Stimulated activated memory B cell treated with anti-CD40 and anti-IgM and Interleukin-4, amounts not matched to agents 10 μg/mL and 1 μg/mL and 100 μg/mL, for 72 hours (primary cell): ENCODE data around the gene NCL.

Experiments used
- ATAC-seq: fragments of 150-1000 bp; cut with Tn5 transposase; 2 replicates; pipeline ENCODE4 v1.10.0; 2021
- H3K27ac Mint-ChIP-seq: one replicate; pipeline ENCODE4 v1.8.0; 2022; ENCODE audit warnings: mild to moderate bottlenecking, mixed read lengths
- H3K27me3 Mint-ChIP-seq: one replicate; pipeline ENCODE4 v1.8.0; 2022; ENCODE audit warnings: mixed read lengths
- H3K36me3 Mint-ChIP-seq: one replicate; pipeline ENCODE4 v1.8.0; 2022; ENCODE audit warnings: mixed read lengths
- H3K4me1 Mint-ChIP-seq: one replicate; pipeline ENCODE4 v1.8.0; 2022; ENCODE audit warnings: mixed read lengths
- H3K4me3 Mint-ChIP-seq: one replicate; pipeline ENCODE4 v1.8.0; 2022; ENCODE audit warnings: mild to moderate bottlenecking, moderate library complexity, mixed read lengths
- H3K9me3 Mint-ChIP-seq: one replicate; pipeline ENCODE4 v1.8.0; 2022; ENCODE audit warnings: mixed read lengths

The NCL gene

DNA sequence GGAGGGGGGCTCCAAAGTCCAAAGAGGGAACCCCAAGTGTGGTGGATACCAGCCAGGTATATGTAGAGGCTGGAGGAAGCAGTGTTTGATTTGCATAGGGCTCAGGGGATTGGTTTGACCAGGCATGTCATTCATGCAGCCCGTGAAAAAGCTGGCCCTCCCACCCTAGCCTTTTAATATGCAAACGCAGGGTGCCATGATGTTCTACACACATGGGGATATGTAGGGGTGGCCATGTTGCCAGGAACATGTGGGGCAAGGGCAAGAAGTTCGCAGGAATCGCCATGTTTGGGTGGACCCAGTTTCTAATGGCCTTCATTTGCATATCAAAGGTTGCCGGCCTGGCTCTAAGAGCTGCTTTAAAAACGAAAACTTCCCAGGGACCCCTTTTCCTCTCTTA lies 35.1 kb downstream of the NCL start:
- peaks cover 9% of the 10 kb centered on the region for H3K27me3 Mint-ChIP-seq
- H3K27ac Mint-ChIP-seq: no peak overlapping the region
- H3K36me3 Mint-ChIP-seq: peaks cover 14% of the 10 kb centered on the region
- H3K4me1 Mint-ChIP-seq: no peaks in the 10 kb centered on the region
- no peak overlapping the region for H3K4me3 Mint-ChIP-seq
- ATAC-seq: no peak
- H3K9me3 Mint-ChIP-seq: peaks cover 16% of the 10 kb centered on the region

DNA sequence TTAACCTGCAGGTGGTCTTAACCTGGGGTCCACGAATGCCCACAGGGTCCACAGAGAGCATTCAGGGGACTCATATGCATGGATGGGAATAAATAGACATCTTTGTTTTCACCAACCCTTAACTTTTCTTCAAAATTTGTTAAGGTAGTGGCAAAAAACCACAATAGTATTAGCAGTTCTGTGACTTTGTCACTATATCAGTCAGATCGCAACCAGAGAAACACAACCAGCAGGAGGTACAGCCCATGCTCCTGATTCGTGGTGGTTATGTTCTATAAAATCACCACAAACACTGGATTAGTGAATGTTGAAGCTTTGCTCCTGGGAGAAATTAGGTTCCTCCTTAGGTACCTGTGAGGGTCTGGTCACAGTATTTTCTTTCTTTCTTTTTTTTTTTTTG lies 37.2 kb downstream of the NCL start:
- H3K4me3 Mint-ChIP-seq: no peak overlapping the region
- H3K9me3 Mint-ChIP-seq: peaks cover 16% of the 10 kb centered on the region
- H3K36me3 Mint-ChIP-seq: peaks cover 14% of the 10 kb centered on the region

DNA sequence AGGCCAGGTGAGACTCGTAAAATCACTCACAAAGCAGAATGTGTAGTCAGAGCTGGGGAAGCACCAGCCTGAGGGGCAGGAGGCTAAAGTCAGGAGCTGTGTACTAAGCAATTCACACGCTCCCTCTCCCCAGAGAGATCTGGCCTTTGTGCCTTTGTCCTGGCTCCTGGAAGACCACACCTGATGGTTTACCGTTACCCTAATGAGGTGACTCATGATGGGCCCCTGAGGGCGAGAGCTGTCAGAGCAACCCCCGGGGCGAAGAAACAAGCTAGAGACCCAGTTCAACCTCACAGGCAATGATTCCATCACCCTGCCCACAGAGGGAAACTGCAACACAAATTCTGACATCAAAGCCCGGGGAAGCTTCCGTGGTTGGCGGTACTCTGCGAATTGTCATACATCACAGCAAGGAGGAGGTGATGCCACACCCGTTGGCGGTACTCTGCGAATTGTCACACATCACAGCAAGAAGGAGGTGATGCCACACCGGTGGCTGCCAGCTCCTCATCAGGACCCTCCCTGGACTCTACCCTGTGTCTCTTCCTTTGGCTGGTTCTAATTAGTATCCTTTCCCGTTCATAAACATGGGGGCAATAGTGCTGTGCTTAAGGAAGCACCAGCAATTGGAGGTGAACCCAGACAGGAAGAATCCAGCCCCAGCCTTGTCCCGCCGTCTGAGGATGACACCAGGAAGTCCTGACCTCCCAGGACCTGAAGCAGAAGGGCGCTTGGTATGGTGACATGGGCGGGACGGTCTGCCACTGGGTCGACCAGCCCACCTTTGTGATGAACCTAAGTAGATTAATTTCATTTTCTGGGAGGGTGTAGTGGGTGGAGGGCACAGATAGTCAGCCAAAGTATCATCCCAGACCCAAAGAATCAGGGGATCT lies 38.2 kb downstream of the NCL start:
- Mint-ChIP-seq H3K27me3 (no peaks in the 10 kb centered on the region), H3K36me3 (peaks cover 3% of the 10 kb centered on the region), H3K4me3 (no peak overlapping the region), H3K9me3 (peaks cover 7% of the 10 kb centered on the region), H3K4me1 (no peaks in the 10 kb centered on the region), H3K27ac (no peak overlapping the region)
- ATAC-seq: no peak

More for the DNA sequence above, 37.2 kb downstream of the NCL start:
- Mint-ChIP-seq H3K27ac (no peak overlapping the region), H3K4me1 (no peaks in the 10 kb centered on the region), H3K27me3 (peaks cover 8% of the 10 kb centered on the region)
- ATAC-seq: no peak

DNA sequence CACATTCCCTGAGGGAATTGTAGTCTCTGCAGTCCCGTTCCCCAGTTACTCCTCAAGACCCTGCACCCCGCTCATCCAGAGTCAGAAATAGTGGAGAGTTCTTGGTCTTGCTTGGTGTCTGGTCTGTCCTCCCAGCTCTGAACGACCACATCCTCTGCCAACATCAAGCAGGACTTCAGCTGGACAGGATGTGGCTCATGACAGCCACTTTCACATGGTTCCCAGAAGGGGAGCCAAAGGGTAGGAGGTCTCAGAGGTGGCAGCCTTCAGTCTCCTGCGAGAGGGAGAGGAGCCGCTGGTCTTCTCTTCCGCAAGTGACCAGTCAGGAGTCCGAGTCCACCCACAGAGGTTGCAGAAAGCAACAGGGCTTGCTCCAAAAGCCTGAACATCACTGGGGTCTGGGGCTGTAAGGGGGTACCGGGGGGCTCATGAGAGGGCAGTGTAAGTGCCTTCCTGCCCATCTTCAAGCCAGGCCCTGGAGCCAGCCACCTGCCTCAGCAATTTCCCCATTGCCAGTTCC lies 38.9 kb downstream of the NCL start:
- Mint-ChIP-seq H3K4me1 (no peaks in the 10 kb centered on the region), H3K4me3 (no peak overlapping the region), H3K27ac (no peak overlapping the region), H3K9me3 (peaks cover under 1% of the 10 kb centered on the region), H3K27me3 (no peaks in the 10 kb centered on the region), H3K36me3 (no peaks in the 10 kb centered on the region)
- ATAC-seq: no peak

DNA sequence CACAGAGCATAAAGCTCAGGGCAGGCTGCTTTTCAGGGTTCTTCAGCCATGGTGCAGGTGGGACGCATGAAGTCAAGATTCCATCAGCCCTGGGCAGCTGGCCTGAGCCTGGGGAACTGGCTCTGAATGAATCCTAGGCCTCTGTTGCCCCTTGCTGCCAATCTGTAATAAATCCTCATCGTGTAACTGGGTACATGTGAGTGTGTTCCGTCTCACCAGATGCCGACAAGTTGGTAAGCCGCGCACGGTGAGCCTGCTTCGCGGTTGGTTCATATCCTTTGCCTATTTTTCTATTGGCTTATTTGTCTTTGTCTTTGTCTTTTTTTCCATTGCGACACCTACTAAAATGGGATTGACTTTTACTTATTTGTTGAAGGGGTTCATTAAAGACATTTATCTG lies 41.1 kb downstream of the NCL start:
- Mint-ChIP-seq H3K4me1 (no peaks in the 10 kb centered on the region), H3K9me3 (no peaks in the 10 kb centered on the region), H3K27ac (no peak overlapping the region), H3K4me3 (no peak overlapping the region), H3K27me3 (peaks cover 15% of the 10 kb centered on the region), H3K36me3 (no peaks in the 10 kb centered on the region)
- no peak for ATAC-seq

DNA sequence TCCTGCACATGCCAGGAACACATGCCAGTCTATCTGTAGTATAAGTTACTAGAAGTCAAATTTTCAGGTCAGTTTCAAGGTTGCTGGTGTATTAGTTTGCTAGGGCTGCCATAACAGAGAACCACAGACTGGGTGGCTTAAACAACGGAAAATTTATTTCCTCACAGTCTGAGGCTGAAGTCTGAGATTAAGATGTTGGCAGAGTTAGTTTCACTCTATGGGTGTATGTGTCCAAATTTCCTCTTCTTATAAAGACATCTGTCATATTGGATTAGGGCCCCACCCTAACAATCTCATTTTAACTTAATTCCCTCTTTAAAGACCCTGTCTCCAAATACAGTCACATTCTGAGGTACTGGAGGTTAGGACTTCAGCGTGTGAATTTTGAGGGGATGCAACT lies 42.2 kb downstream of the NCL start:
- Mint-ChIP-seq H3K4me3 (no peak overlapping the region), H3K27me3 (peaks cover 17% of the 10 kb centered on the region), H3K27ac (no peak overlapping the region), H3K36me3 (no peaks in the 10 kb centered on the region), H3K9me3 (no peaks in the 10 kb centered on the region), H3K4me1 (no peaks in the 10 kb centered on the region)
- ATAC-seq: no peak

DNA sequence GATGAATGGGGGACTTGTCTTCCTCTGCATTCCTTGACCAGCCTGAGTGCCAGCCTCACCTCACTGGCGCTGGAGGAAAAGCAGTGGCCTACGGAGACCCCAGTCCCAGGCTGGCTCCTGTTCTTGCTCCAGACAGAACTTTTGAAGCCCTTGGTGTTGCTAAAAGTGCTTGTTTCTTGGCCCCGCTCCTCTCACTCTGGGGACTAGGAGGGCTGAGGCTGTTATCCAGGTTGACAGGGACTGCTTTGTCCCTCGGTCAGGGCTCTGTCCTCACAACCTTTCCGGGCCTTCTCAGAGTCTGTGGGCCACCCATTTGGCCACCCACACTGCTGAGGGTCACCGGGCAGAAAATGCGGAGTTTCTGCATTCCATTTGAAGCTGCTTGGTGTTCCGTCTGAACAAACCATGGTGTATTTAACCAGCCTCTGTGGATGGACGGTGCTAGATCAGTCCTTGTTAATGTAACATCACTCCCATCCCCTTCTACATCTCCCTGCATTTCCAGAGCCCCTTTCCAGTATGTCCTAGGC lies 43.2 kb downstream of the NCL start:
- H3K4me3 Mint-ChIP-seq: no peak overlapping the region
- peak; percentile 27 for ATAC-seq
- H3K27ac Mint-ChIP-seq: no peak overlapping the region
- H3K4me1 Mint-ChIP-seq: no peaks in the 10 kb centered on the region
- no peaks in the 10 kb centered on the region for H3K9me3 Mint-ChIP-seq
- H3K36me3 Mint-ChIP-seq: no peaks in the 10 kb centered on the region
- H3K27me3 Mint-ChIP-seq: peaks cover 26% of the 10 kb centered on the region

DNA sequence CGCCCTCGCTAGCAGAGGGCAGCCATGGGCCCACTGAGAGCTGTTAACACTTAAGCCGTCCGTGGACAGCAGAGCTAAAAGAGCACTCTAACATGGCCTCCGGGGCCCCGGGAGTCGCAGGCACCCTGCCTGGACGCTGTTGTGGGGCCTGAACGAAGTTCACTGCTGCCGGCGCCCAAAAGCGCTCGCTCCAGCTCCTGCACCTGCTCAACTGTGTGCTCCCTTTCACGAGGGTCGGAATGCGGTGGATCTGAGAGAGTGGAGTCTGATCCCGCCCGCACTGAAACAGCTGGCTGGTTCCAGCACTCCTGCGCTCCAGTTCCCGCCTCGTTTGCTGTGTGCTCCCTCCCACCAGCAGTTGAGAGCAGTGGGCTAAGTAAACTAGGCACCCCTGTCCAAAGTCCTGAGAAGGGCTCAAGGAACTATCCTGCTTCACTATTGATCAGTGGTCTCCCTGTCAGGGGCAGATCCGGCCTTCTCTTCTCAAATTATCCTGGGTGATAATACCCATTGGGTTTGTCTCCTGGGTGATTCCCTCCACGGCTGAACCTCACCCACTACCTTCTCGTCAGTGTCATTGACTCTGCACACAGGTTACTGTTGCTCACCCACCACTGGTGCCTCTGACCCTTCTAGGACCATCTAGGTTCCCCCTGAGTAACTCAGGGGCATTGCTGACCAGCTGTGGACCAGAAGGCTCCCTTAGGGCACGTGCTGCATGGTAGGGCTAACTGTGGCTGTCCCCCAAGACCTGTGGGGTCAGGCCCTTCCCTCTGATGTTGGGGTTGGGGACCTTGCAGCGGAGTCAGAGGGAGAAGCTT lies 45.3 kb downstream of the NCL start:
- H3K27me3 Mint-ChIP-seq: peaks cover 35% of the 10 kb centered on the region
- no peak for ATAC-seq
- H3K9me3 Mint-ChIP-seq: no peaks in the 10 kb centered on the region

DNA sequence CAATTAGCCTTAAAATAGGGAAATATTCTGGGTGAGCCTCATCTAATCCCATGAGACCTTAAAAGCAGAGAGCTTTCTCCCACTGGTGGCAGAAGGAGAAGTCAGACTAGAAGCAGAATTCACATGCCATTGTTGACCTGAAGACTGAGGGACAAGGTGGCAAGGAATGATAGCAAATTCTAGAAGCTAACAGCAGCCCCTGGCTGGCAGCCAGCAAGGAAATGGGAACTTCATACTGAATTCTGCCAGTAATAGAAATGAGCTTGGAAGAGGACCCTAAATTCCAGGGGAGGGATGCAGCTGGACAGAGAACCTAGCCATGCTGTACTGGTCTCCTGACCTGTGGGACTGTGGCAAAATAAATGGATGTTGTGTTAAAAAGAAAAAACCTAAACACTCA lies 49.3 kb downstream of the NCL start:
- H3K27me3 Mint-ChIP-seq: peaks cover 35% of the 10 kb centered on the region

More for the DNA sequence above, 45.3 kb downstream of the NCL start:
- Mint-ChIP-seq H3K27ac (no peak overlapping the region), H3K4me3 (no peak overlapping the region), H3K36me3 (no peaks in the 10 kb centered on the region), H3K4me1 (no peaks in the 10 kb centered on the region)

DNA sequence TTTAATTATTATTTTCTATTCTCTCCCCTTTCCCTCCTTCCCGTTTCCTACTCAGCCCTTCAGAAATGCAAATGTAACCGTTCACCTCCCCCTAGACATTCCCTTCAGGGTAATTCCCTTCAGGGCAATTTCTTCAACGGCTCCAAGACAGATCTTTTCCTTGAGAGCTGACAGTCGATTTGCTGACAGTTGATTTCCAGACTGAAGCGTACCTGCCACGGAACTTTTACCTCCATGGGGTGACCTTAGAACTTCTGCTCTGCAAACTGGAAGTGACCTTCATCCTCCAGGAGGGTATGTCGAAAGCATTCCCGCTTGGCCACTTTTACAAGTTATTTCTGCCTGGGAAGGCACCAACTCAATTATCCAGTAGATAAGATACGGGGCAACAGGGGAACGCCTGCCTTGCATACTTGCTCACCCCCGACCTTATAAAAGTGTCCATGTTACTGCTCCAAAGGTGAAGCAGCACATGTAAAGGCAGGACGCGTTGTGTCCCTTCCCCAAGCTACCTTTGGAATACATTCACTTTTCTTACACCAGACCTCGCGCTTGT lies 50.3 kb downstream of the NCL start:
- Mint-ChIP-seq H3K27me3 (peaks cover 28% of the 10 kb centered on the region), H3K27ac (no peak overlapping the region), H3K4me3 (no peak overlapping the region), H3K36me3 (peaks cover 7% of the 10 kb centered on the region), H3K4me1 (no peaks in the 10 kb centered on the region), H3K9me3 (peaks cover 2% of the 10 kb centered on the region)
- ATAC-seq: no peak

More for the DNA sequence above, 49.3 kb downstream of the NCL start:
- Mint-ChIP-seq H3K36me3 (peaks cover 7% of the 10 kb centered on the region), H3K27ac (no peak overlapping the region), H3K4me1 (no peaks in the 10 kb centered on the region), H3K4me3 (no peak overlapping the region), H3K9me3 (peaks cover 2% of the 10 kb centered on the region)
- no peak for ATAC-seq

DNA sequence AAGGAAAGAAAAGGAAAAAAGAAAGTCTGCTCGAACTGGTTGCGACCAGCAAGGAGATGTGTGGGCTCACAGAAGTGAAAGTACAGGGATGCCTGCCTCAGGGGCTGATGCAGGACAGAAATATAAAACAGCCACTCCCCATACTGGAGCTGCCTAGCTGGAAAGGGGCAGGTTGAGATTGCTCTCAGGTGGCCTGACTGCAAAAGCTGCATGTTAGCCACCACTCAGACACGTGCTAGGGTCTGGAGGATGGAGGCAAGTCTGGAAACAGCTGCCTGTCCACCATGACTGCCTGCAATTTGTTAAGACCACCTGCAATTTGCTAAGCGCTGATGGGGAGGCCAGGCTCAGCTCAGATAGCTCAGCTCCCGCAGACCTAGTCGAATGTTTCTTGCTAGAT lies 50.8 kb downstream of the NCL start:
- H3K27me3 Mint-ChIP-seq: peaks cover 23% of the 10 kb centered on the region
- no peak for ATAC-seq
- H3K36me3 Mint-ChIP-seq: peaks cover 7% of the 10 kb centered on the region
- peaks cover 2% of the 10 kb centered on the region for H3K9me3 Mint-ChIP-seq
- H3K4me3 Mint-ChIP-seq: no peak overlapping the region
- no peaks in the 10 kb centered on the region for H3K4me1 Mint-ChIP-seq
- no peak overlapping the region for H3K27ac Mint-ChIP-seq

DNA sequence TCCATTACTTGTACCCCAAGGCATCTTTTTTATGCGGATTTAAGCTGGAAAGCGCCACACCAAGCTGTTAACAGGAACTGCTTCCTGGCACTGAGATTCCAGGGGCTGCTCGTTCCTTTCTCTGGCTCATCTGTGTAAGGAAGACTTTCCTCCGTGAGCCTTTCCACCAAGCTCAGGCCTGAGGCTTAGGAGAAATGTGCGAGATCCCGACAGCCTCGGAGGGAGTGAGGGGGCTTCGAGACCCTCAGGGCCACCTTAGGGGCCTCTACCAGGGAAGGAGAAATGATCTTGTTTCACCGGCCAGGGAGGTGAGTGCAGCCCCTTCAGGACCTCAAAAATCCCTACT lies 51.7 kb downstream of the NCL start:
- H3K27ac Mint-ChIP-seq: peak overlapping the region; percentile 58
- H3K27me3 Mint-ChIP-seq: peaks cover 20% of the 10 kb centered on the region
- H3K4me3 Mint-ChIP-seq: peak overlapping the region; percentile 57
- ATAC-seq: no peak
- no peaks in the 10 kb centered on the region for H3K4me1 Mint-ChIP-seq
- H3K9me3 Mint-ChIP-seq: peaks cover 2% of the 10 kb centered on the region
- H3K36me3 Mint-ChIP-seq: peaks cover 7% of the 10 kb centered on the region

DNA sequence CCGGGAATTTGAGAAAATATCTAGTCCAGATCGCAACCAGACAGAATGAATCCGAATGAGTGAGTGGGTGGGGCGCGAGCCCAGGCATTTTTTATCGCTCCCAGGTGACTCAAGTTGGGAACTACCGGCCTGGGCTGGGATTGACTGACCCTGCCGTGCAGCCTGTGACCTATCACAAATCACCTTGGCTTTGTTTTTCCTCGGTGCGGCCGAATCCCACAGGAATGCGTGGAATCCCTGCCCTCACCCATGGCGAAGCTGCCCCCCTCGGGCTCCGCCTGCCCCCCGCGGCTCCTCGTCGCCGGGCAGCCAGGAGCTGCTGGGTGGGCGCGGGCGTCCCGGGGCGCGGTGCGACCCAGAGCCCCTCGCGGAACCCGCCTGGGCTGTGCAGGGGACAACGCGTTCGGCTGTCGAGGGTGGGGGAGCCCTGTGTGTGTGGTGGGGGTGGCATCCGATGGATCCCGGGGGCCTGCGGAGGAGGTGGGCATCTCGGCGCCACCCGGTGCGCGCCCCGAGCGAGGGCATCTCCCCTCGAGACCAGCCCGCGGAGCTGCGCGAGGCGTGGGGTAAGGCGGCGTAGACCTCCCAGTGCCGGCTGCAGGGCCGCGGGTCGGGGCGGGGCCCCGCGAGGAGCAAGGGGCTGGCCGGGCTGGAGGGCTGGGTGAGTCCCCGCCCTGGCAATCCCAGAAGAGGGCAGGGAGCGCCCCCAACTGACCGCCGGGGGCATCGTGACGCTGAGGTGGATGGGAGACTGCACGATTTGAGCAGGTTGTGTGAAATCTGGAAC lies 52.3 kb downstream of the NCL start:
- peak overlapping the region; percentile 57 for H3K4me3 Mint-ChIP-seq
- peaks cover 18% of the 10 kb centered on the region for H3K27me3 Mint-ChIP-seq
- no peaks in the 10 kb centered on the region for H3K4me1 Mint-ChIP-seq
- H3K36me3 Mint-ChIP-seq: peaks cover 7% of the 10 kb centered on the region
- H3K27ac Mint-ChIP-seq: peak overlapping the region; percentile 58
- peaks cover 2% of the 10 kb centered on the region for H3K9me3 Mint-ChIP-seq
- peak; percentile 99 for ATAC-seq

DNA sequence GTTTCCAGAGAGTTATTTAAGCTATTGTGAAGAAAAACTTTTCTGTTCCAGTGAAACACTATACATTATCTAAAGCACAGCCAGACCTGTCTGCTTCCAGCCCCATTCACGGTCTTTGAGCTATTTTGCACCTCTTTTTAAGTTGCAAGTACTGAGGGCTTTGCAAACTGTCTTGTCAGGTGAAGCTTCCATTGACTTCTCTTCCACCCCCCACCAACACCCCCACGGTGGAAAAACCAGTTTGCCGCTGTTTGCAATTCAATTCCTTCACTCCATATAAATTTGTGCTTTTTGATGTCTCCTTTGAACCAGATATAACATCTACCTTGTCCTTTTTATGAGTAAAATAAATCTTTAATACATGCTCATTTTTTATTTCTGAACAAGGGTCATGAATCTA lies 53.0 kb downstream of the NCL start:
- H3K4me3 Mint-ChIP-seq: peak overlapping the region; percentile 57
- peaks cover 10% of the 10 kb centered on the region for H3K27me3 Mint-ChIP-seq
- no peaks in the 10 kb centered on the region for H3K4me1 Mint-ChIP-seq
- peaks cover 2% of the 10 kb centered on the region for H3K9me3 Mint-ChIP-seq
- no peak for ATAC-seq
- peaks cover 7% of the 10 kb centered on the region for H3K36me3 Mint-ChIP-seq
- no peak overlapping the region for H3K27ac Mint-ChIP-seq
